ENCODE data around the gene CAPN1. TPM values are rescaled to one million over a fixed set of nuclear protein-coding genes. Genes with fewer than 3 reads are reported as not detected.
A peak's percentile ranks its signal among the peaks of the same experiment; 100 is the strongest.

CAPN1 gene
- total RNA-seq, 1 donor from 2014 or later = 239 TPM

- TF ChIP-seq CTCF (IDR thresholded peaks at IDR 0.05; ENCODE audit: unreplicated experiment) = no peak
- H3K4me3 Mint-ChIP-seq (ENCODE audit: low read depth) = peak within 1 kb of the TSS; percentile 98
- peak within 1 kb of the TSS; percentile 100 for H3K27ac Mint-ChIP-seq
- DNase-seq (ENCODE audit: low spot score, unreplicated experiment) = peak; percentile 74
- H3K27me3 Mint-ChIP-seq = no peaks in the 10 kb centered on the region
- no peaks in the 10 kb centered on the region for H3K9me3 Mint-ChIP-seq (ENCODE audit: low read depth)
- H3K4me1 Mint-ChIP-seq (ENCODE audit: low read depth) = peaks cover 20% of the 10 kb centered on the region
- peaks cover 4% of the 10 kb centered on the region for H3K36me3 Mint-ChIP-seq (ENCODE audit: insufficient read depth)
Measured at GRCh38 chr11:65134240-65134951, 47.3 kb upstream of the CAPN1 start, which contains the start of gene SYVN1. TSS of gene SYVN1 (minus strand) at chr11:65134519. CDS start at chr11:65133601, 918 bp downstream.

GRCh38 chr11:65134952-65135632 is 46.6 kb upstream of the CAPN1 start:
- TF ChIP-seq CTCF (IDR thresholded peaks at IDR 0.05; ENCODE audit: unreplicated experiment) = no peak
- H3K9me3 Mint-ChIP-seq (ENCODE audit: low read depth) = no peaks in the 10 kb centered on the region
- peaks cover 4% of the 10 kb centered on the region for H3K36me3 Mint-ChIP-seq (ENCODE audit: insufficient read depth)
- no peaks in the 10 kb centered on the region for H3K27me3 Mint-ChIP-seq
- peak overlapping the region; percentile 100 for H3K27ac Mint-ChIP-seq
- DNase-seq (ENCODE audit: low spot score, unreplicated experiment) = peak; percentile 80
- H3K4me1 Mint-ChIP-seq (ENCODE audit: low read depth) = peaks cover 20% of the 10 kb centered on the region
- peak overlapping the region; percentile 98 for H3K4me3 Mint-ChIP-seq (ENCODE audit: low read depth)

- H3K4me3 Mint-ChIP-seq (ENCODE audit: low read depth) = peak overlapping the region; percentile 98
- H3K27ac Mint-ChIP-seq = peak overlapping the region; percentile 100
Measured at GRCh38 chr11:65135633-65136145, 46.0 kb upstream of the CAPN1 start.

GRCh38 chr11:65136515-65137096 is 45.1 kb upstream of the CAPN1 start:
- Mint-ChIP-seq H3K27ac (peak overlapping the region; percentile 92), H3K9me3 (ENCODE audit: low read depth) (no peaks in the 10 kb centered on the region), H3K27me3 (peaks cover 7% of the 10 kb centered on the region), H3K36me3 (ENCODE audit: insufficient read depth) (no peaks in the 10 kb centered on the region), H3K4me1 (ENCODE audit: low read depth) (peaks cover 20% of the 10 kb centered on the region), H3K4me3 (ENCODE audit: low read depth) (peak overlapping the region; percentile 55)
- no peak for TF ChIP-seq CTCF (IDR thresholded peaks at IDR 0.05; ENCODE audit: unreplicated experiment)
- no peak for DNase-seq (ENCODE audit: low spot score, unreplicated experiment)

More at GRCh38 chr11:65135633-65136145, 46.0 kb upstream of the CAPN1 start:
- TF ChIP-seq CTCF (IDR thresholded peaks at IDR 0.05; ENCODE audit: unreplicated experiment) = no peak
- Mint-ChIP-seq H3K36me3 (ENCODE audit: insufficient read depth) (peaks cover 4% of the 10 kb centered on the region), H3K27me3 (peaks cover 3% of the 10 kb centered on the region), H3K4me1 (ENCODE audit: low read depth) (peaks cover 20% of the 10 kb centered on the region), H3K9me3 (ENCODE audit: low read depth) (no peaks in the 10 kb centered on the region)
- no peak for DNase-seq (ENCODE audit: low spot score, unreplicated experiment)

- H3K4me3 Mint-ChIP-seq (ENCODE audit: low read depth) = no peak overlapping the region
- H3K27ac Mint-ChIP-seq = no peak overlapping the region
- peaks cover 13% of the 10 kb centered on the region for H3K27me3 Mint-ChIP-seq
- no peak for TF ChIP-seq CTCF (IDR thresholded peaks at IDR 0.05; ENCODE audit: unreplicated experiment)
- H3K4me1 Mint-ChIP-seq (ENCODE audit: low read depth) = no peaks in the 10 kb centered on the region
- no peaks in the 10 kb centered on the region for H3K36me3 Mint-ChIP-seq (ENCODE audit: insufficient read depth)
- H3K9me3 Mint-ChIP-seq (ENCODE audit: low read depth) = no peaks in the 10 kb centered on the region
- no peak for DNase-seq (ENCODE audit: low spot score, unreplicated experiment)
Measured at GRCh38 chr11:65141896-65142494, 39.7 kb upstream of the CAPN1 start.

All from progenitor cell of endocrine pancreas (in vitro differentiated cells).